Tibial artery (tissue), 4 donors: Measurements from ENCODE around the gene PPP1R27.

ENCODE experiments used
- DNase-seq, 2 donors: peaks; one replicate each; pipeline ENCODE4 v3.0.0-alpha.2; 2019
- H3K27ac ChIP-seq, 2 donors: fragments of 200-600 bp; sonication (generic) in 1 of 2; 1 replicate in 1 of 2; 2 replicates in 1 of 2; pipeline ENCODE4 v1.5.1; 2018 to 2019; ENCODE audit warnings: mild to moderate bottlenecking in 1 of 2
- H3K27me3 ChIP-seq, 2 donors: fragments of 200-600 bp; sonication (generic) in 1 of 2; one replicate each; pipeline versions ENCODE4 v1.5.1 to v1.6.0; 2016 to 2019
- H3K36me3 ChIP-seq, 3 donors: fragments of 200-600 bp; sonication (generic) in 2 of 3; one replicate each; pipeline ENCODE4 v1.5.1; 2016 to 2019; ENCODE audit warnings: mild to moderate bottlenecking in 2 of 3
- H3K4me1 ChIP-seq, 4 donors: fragments of 200-600 bp; sonication (generic) in 2 of 4; 1 replicate in 3 of 4; 2 replicates in 1 of 4; pipeline ENCODE4 v1.5.1; 2016 to 2019
- H3K4me3 ChIP-seq, 2 donors: fragments of 200-600 bp; sonication (generic) in 1 of 2; 1 replicate in 1 of 2; 2 replicates in 1 of 2; pipeline ENCODE4 v1.5.1; 2018 to 2019; ENCODE audit warnings: mild to moderate bottlenecking in 2 of 2
- H3K9me3 ChIP-seq, 3 donors: fragments of 200-600 bp; sonication (generic) in 1 of 3; one replicate each; pipeline ENCODE4 v1.5.1; 2016 to 2019
- CTCF ChIP-seq, 2 experiments: fragments of 200-600 bp in 1 of 2; fragments of 450-650 bp in 1 of 2; IDR thresholded peaks; one replicate each; pipeline ENCODE4 v1.5.1; 2017 to 2019; ENCODE audit warnings: antibody characterized with exemption in 2 of 2, mild to moderate bottlenecking in 1 of 2, moderate library complexity in 1 of 2
- intact Hi-C: fragments of 100-400 bp; cut with DNase I; formaldehyde crosslinking; loops from one replicate; pipeline ENCODE4 v1.15.0; 2023; ENCODE audit warnings: low total_unique reads

Gene PPP1R27

GRCh38 chr17:81831563-81831956 is 3.3 kb downstream of the PPP1R27 start:
- peak overlapping the region; percentile 69 to 85 for H3K4me3 ChIP-seq
- no peak for TF ChIP-seq CTCF (IDR thresholded peaks at IDR 0.05)
- no peak for DNase-seq
- peaks cover 0 to 32% (median 25%) of the 10 kb centered on the region in 4 donors for H3K4me1 ChIP-seq
- H3K27me3 ChIP-seq, result no peaks in the 10 kb centered on the region
- H3K27ac ChIP-seq, result peak overlapping the region; percentile 91 to 96
- H3K36me3 ChIP-seq, result peaks cover 0 to 5% (median 0%) of the 10 kb centered on the region in 3 donors
- H3K9me3 ChIP-seq, result no peaks in the 10 kb centered on the region
- intact Hi-C loops, result no loop called here

GRCh38 chr17:81829858-81830257 is 5.0 kb downstream of the PPP1R27 start:
- Histone ChIP-seq H3K27me3 (no peaks in the 10 kb centered on the region), H3K4me3 (no peak overlapping the region), H3K36me3 (peaks cover 0 to 9% (median 6%) of the 10 kb centered on the region in 3 donors), H3K27ac (no peak overlapping the region), H3K4me1 (peaks cover 0 to 32% (median 25%) of the 10 kb centered on the region in 4 donors), H3K9me3 (no peaks in the 10 kb centered on the region)
- TF ChIP-seq CTCF (IDR thresholded peaks at IDR 0.05), result no peak
- intact Hi-C loops, result no loop called here
- DNase-seq, result no peak

- Histone ChIP-seq H3K9me3 (no peaks in the 10 kb centered on the region), H3K36me3 (peaks cover 4 to 21% (median 18%) of the 10 kb centered on the region in 3 donors), H3K4me1 (peaks cover 0 to 27% (median 21%) of the 10 kb centered on the region in 4 donors), H3K27me3 (no peaks in the 10 kb centered on the region), H3K4me3 (no peak overlapping the region), H3K27ac (no peak overlapping the region)
- intact Hi-C loops, result no loop called here
- DNase-seq, result no peak
- no peak for TF ChIP-seq CTCF (IDR thresholded peaks at IDR 0.05)
Measured at GRCh38 chr17:81828656-81829055, 6.2 kb downstream of the PPP1R27 start.

GRCh38 chr17:81825841-81826466 is 8.9 kb downstream of the PPP1R27 start:
- H3K27me3 ChIP-seq, result no peaks in the 10 kb centered on the region
- no peak for DNase-seq
- H3K27ac ChIP-seq, result no peak overlapping the region
- H3K4me1 ChIP-seq, result peaks cover 0 to 33% (median 19%) of the 10 kb centered on the region in 4 donors
- H3K36me3 ChIP-seq, result peaks cover 4 to 37% (median 32%) of the 10 kb centered on the region in 3 donors
- TF ChIP-seq CTCF (IDR thresholded peaks at IDR 0.05), result no peak
- no peaks in the 10 kb centered on the region for H3K9me3 ChIP-seq
- intact Hi-C loops, result no loop called here
- H3K4me3 ChIP-seq, result no peak overlapping the region

GRCh38 chr17:81824595-81824994 is 10.3 kb downstream of the PPP1R27 start:
- Histone ChIP-seq H3K9me3 (no peaks in the 10 kb centered on the region), H3K27me3 (peaks cover 0 to 4% of the 10 kb centered on the region in 2 donors), H3K4me1 (peaks cover 0 to 26% (median 19%) of the 10 kb centered on the region in 4 donors), H3K36me3 (peaks cover 4 to 37% (median 28%) of the 10 kb centered on the region in 3 donors), H3K27ac (no peak overlapping the region), H3K4me3 (no peak overlapping the region)
- TF ChIP-seq CTCF (IDR thresholded peaks at IDR 0.05), result no peak
- intact Hi-C loops, result no loop called here
- no peak for DNase-seq
